GM19035 (cell line): ENCODE results near the gene GOLGA8Q.
"Not testable (repeated sequence)": the region's sequence is repeated elsewhere in the genome, so short reads cannot be mapped to it uniquely, and the experiment has no call there.

ENCODE experiments used
- ATAC-seq: cut with Tn5 transposase; IDR thresholded peaks from one replicate; pipeline ENCODE4 v1.9.1; 2021; ENCODE audit not compliant: unreplicated experiment

GOLGA8Q gene

GRCh38 chr15:30551750-30552149, at the start of gene GOLGA8Q:
Gene GOLGA8Q (plus strand): TSS chr15:30552050. CDS start chr15:30552078, 28 bp downstream.
- ATAC-seq = not testable (repeated sequence)

- not testable (repeated sequence) for ATAC-seq
Observed at GRCh38 chr15:30502904-30503781, 48.7 kb upstream of the GOLGA8Q start.

- not testable (repeated sequence) for ATAC-seq
Observed at GRCh38 chr15:30504162-30504843, 47.5 kb upstream of the GOLGA8Q start.

- ATAC-seq = not testable (repeated sequence)
Observed at GRCh38 chr15:30514545-30514944, 37.3 kb upstream of the GOLGA8Q start.

GRCh38 chr15:30523453-30524243, 28.2 kb upstream of the GOLGA8Q start:
- ATAC-seq = not testable (repeated sequence)

GRCh38 chr15:30525912-30526311, 25.9 kb upstream of the GOLGA8Q start:
- not testable (repeated sequence) for ATAC-seq

- not testable (repeated sequence) for ATAC-seq
Observed at GRCh38 chr15:30529049-30529448, 22.8 kb upstream of the GOLGA8Q start.

GRCh38 chr15:30566949-30567348, 15.1 kb downstream of the GOLGA8Q start:
- ATAC-seq = not testable (repeated sequence)

- not testable (repeated sequence) for ATAC-seq
Observed at GRCh38 chr15:30573012-30573491, 21.2 kb downstream of the GOLGA8Q start.

- not testable (repeated sequence) for ATAC-seq
Observed at GRCh38 chr15:30579394-30579970, 27.6 kb downstream of the GOLGA8Q start.

GRCh38 chr15:30580716-30581115, 28.9 kb downstream of the GOLGA8Q start:
- ATAC-seq = not testable (repeated sequence)

- not testable (repeated sequence) for ATAC-seq
Observed at GRCh38 chr15:30598953-30599352, 47.1 kb downstream of the GOLGA8Q start.

GRCh38 chr15:30603796-30604195, 51.9 kb downstream of the GOLGA8Q start, which contains the start of gene GOLGA8H:
Gene GOLGA8H (plus strand): TSS chr15:30604028. CDS start chr15:30604126, 98 bp downstream.
- not testable (repeated sequence) for ATAC-seq
